Measurements from ENCODE around the gene SNX30.

DNA sequence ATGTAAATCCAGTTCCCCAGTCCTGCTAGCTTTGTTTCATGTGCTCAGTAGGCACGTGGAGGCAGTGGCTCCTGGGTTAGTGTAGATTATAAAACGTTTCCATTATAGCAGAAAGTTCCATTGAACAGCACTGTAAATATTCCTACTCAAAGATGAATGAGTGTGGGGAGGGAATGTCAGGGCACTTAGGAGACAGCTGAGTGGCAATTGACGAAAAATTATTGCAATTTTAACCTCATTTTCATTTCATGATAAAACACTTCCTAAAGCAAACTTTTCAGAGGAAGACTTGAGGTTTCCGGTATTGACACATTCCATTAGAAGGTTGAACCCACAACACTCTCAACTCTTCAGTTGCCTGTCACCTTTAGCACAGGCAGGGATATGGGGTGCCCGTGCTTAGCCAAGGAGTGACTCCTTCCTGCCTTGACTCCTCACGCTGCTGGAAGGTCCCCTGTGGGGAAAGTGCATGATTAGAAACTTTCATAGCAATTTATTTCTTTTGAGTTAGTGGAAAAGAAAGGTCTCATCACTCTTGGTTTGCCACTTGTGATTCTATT lies 98.9 kb downstream of the SNX30 start:
- TF ChIP-seq HNF4A (conservative IDR thresholded peaks at IDR 0.05) (no peak), EGR1 (IDR thresholded peaks at IDR 0.05; ENCODE audit: low read depth in 2 of 2) (no peak), MAX (IDR thresholded peaks at IDR 0.05) (no peak), SP1 (IDR thresholded peaks at IDR 0.05) (no peak), REST (IDR thresholded peaks at IDR 0.05) (no peak), JUND (IDR thresholded peaks at IDR 0.05) (no peak), RXRA (IDR thresholded peaks at IDR 0.05) (no peak), TAF1 (conservative IDR thresholded peaks at IDR 0.05) (no peak)
- TF ChIP-seq, protein P1, sequence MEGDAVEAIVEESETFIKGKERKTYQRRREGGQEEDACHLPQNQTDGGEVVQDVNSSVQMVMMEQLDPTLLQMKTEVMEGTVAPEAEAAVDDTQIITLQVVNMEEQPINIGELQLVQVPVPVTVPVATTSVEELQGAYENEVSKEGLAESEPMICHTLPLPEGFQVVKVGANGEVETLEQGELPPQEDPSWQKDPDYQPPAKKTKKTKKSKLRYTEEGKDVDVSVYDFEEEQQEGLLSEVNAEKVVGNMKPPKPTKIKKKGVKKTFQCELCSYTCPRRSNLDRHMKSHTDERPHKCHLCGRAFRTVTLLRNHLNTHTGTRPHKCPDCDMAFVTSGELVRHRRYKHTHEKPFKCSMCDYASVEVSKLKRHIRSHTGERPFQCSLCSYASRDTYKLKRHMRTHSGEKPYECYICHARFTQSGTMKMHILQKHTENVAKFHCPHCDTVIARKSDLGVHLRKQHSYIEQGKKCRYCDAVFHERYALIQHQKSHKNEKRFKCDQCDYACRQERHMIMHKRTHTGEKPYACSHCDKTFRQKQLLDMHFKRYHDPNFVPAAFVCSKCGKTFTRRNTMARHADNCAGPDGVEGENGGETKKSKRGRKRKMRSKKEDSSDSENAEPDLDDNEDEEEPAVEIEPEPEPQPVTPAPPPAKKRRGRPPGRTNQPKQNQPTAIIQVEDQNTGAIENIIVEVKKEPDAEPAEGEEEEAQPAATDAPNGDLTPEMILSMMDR (IDR thresholded peaks at IDR 0.05; ENCODE audit: low read depth, low read length, missing input control) = no peak
- TF ChIP-seq, protein P2, sequence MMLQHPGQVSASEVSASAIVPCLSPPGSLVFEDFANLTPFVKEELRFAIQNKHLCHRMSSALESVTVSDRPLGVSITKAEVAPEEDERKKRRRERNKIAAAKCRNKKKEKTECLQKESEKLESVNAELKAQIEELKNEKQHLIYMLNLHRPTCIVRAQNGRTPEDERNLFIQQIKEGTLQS (IDR thresholded peaks at IDR 0.05) = no peak

All from liver (tissue), 3 donors.